ENCODE results near the gene NUDT7. TPM values are rescaled to one million over a fixed set of nuclear protein-coding genes. Genes with fewer than 3 reads are reported as not detected.

The NUDT7 gene
- total RNA-seq, 1 donor from 2014 or later = 2.0 TPM

- no peak for TF ChIP-seq CTCF (IDR thresholded peaks at IDR 0.05; ENCODE audit: insufficient read depth, low read length, poor library complexity, severe bottlenecking)
- Histone ChIP-seq H3K36me3 (ENCODE audit: control insufficient read depth, insufficient read depth, low read length) (no peaks in the 10 kb centered on the region), H3K27me3 (ENCODE audit: control insufficient read depth, insufficient read depth, low read length) (no peaks in the 10 kb centered on the region), H3K4me3 (ENCODE audit: low read depth, low read length) (no peak overlapping the region)
- no peak for DNase-seq (ENCODE audit: low read depth)
Observed at GRCh38 chr16:77759201-77759600, 36.9 kb downstream of the NUDT7 start.

DNA sequence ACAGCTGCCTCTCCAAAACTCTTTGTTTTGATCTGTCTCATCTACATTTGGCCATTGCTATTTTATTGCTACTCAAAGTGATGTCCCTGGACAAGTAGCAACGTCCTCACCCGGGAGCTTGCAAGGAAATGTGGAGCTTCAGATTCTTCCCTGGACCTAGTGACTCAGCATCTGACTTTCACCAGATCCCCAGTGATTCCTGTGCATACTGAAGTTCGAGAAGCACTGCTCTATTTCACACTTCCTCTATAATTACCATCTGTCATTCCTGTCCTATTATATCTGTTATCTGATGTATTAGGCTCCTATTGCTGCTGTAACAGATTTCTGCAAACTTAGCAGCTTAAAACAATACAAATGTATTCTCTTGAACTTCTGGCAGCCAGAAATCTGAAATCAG is 37.5 kb downstream of the NUDT7 start:
- H3K4me3 ChIP-seq (ENCODE audit: low read depth, low read length) = no peak overlapping the region

GRCh38 chr16:77760800-77761199 is 38.5 kb downstream of the NUDT7 start:
- TF ChIP-seq CTCF (IDR thresholded peaks at IDR 0.05; ENCODE audit: insufficient read depth, low read length, poor library complexity, severe bottlenecking) = no peak
- Histone ChIP-seq H3K27me3 (ENCODE audit: control insufficient read depth, insufficient read depth, low read length) (no peaks in the 10 kb centered on the region), H3K4me3 (ENCODE audit: low read depth, low read length) (no peak overlapping the region), H3K36me3 (ENCODE audit: control insufficient read depth, insufficient read depth, low read length) (no peaks in the 10 kb centered on the region)
- no peak for DNase-seq (ENCODE audit: low read depth)

More for the DNA sequence above, 37.5 kb downstream of the NUDT7 start:
- Histone ChIP-seq H3K36me3 (ENCODE audit: control insufficient read depth, insufficient read depth, low read length) (no peaks in the 10 kb centered on the region), H3K27me3 (ENCODE audit: control insufficient read depth, insufficient read depth, low read length) (no peaks in the 10 kb centered on the region)
- TF ChIP-seq CTCF (IDR thresholded peaks at IDR 0.05; ENCODE audit: insufficient read depth, low read length, poor library complexity, severe bottlenecking) = no peak
- DNase-seq (ENCODE audit: low read depth) = no peak

DNA sequence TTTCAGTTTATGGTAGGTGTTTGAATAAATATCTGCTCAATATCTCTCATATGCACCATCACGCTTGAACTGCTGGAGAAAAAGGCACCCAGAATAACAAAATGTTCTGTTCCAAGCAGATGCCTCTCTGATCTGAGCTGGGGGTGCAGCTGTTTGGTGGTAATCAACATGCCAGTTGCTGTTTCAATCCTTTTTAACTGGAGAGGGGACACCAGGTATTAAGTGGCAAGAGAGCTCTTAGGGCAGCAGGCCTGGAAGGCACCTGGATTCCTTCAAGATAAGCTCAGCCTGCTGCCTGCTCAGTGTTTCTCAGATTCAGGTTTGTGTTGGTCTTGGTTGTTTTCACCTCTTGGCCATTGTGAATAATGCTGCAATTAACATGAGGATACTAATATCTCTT is 38.9 kb downstream of the NUDT7 start:
- no peak for TF ChIP-seq CTCF (IDR thresholded peaks at IDR 0.05; ENCODE audit: insufficient read depth, low read length, poor library complexity, severe bottlenecking)
- Histone ChIP-seq H3K36me3 (ENCODE audit: control insufficient read depth, insufficient read depth, low read length) (no peaks in the 10 kb centered on the region), H3K4me3 (ENCODE audit: low read depth, low read length) (no peak overlapping the region), H3K27me3 (ENCODE audit: control insufficient read depth, insufficient read depth, low read length) (no peaks in the 10 kb centered on the region)
- DNase-seq (ENCODE audit: low read depth) = no peak

- DNase-seq (ENCODE audit: low read depth) = no peak
- Histone ChIP-seq H3K4me3 (ENCODE audit: low read depth, low read length) (no peak overlapping the region), H3K27me3 (ENCODE audit: control insufficient read depth, insufficient read depth, low read length) (no peaks in the 10 kb centered on the region), H3K36me3 (ENCODE audit: control insufficient read depth, insufficient read depth, low read length) (no peaks in the 10 kb centered on the region)
- TF ChIP-seq CTCF (IDR thresholded peaks at IDR 0.05; ENCODE audit: insufficient read depth, low read length, poor library complexity, severe bottlenecking) = no peak
Observed at GRCh38 chr16:77762262-77762661, 39.9 kb downstream of the NUDT7 start.

GRCh38 chr16:77763994-77764393 is 41.7 kb downstream of the NUDT7 start:
- Histone ChIP-seq H3K27me3 (ENCODE audit: control insufficient read depth, insufficient read depth, low read length) (no peaks in the 10 kb centered on the region), H3K4me3 (ENCODE audit: low read depth, low read length) (no peak overlapping the region), H3K36me3 (ENCODE audit: control insufficient read depth, insufficient read depth, low read length) (no peaks in the 10 kb centered on the region)
- TF ChIP-seq CTCF (IDR thresholded peaks at IDR 0.05; ENCODE audit: insufficient read depth, low read length, poor library complexity, severe bottlenecking) = no peak
- DNase-seq (ENCODE audit: low read depth) = no peak
